ENCODE data around the gene MTHFSD.

DNA sequence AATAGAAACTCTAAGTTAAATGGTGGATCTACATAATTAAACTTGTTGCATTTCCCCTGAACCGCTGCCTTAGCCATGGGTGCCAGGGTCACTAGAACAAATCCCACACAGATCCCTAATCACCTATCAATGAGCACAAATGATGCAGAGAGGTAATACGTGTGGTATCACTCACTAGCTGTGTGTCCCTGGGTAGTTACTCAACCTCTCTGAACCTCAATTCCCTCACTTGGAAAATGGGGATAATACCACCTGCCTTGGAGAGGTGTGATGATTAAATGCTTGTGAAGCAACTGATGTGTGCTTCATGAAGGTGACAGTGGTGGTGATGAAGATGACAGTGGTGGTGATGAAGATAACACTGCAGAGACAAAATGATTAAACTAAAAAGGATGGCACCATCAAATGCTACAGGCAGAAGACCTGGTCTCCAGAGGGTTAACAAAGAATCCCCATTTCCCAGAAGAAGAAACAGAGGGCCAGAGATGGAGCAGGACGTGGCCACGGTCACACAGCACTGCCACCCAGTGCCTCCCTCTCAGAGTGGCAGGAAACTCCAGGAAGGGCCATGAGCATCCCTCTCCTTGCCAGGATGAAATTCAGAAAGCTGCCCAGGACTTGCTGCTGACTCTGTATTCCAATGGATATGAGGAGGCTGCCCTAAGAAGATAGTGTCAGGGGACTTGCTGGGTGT, 62.6 kb downstream of the MTHFSD start:
- TF ChIP-seq, protein P1, sequence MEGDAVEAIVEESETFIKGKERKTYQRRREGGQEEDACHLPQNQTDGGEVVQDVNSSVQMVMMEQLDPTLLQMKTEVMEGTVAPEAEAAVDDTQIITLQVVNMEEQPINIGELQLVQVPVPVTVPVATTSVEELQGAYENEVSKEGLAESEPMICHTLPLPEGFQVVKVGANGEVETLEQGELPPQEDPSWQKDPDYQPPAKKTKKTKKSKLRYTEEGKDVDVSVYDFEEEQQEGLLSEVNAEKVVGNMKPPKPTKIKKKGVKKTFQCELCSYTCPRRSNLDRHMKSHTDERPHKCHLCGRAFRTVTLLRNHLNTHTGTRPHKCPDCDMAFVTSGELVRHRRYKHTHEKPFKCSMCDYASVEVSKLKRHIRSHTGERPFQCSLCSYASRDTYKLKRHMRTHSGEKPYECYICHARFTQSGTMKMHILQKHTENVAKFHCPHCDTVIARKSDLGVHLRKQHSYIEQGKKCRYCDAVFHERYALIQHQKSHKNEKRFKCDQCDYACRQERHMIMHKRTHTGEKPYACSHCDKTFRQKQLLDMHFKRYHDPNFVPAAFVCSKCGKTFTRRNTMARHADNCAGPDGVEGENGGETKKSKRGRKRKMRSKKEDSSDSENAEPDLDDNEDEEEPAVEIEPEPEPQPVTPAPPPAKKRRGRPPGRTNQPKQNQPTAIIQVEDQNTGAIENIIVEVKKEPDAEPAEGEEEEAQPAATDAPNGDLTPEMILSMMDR (IDR thresholded peaks at IDR 0.05) = no peak
- TF ChIP-seq POLR2A (IDR thresholded peaks at IDR 0.05) (no peak), EP300 (IDR thresholded peaks at IDR 0.05) (no peak), POLR2AphosphoS5 (IDR thresholded peaks at IDR 0.05) (no peak)
